Activated T-helper 17 cell treated with anti-CD3 and anti-CD28 coated beads, Interleukin-2, amount 50 U/mL, for 72 hours (primary cell): ENCODE measurements around the gene RASA3. TPM values are rescaled to one million over a fixed set of nuclear protein-coding genes. Genes with fewer than 3 reads are reported as not detected.

Source experiments
- ATAC-seq: fragments of 150-1000 bp; cut with Tn5 transposase; replicated peaks from 2 replicates; pipeline ENCODE4 v1.10.0; 2021; ENCODE audit warnings: mild to moderate bottlenecking, moderate library complexity
- H3K27ac Mint-ChIP-seq: one replicate; pipeline ENCODE4 v1.8.0; 2022; ENCODE audit warnings: mixed read lengths
- H3K27me3 Mint-ChIP-seq: one replicate; pipeline ENCODE4 v1.8.0; 2022; ENCODE audit warnings: mixed read lengths
- H3K36me3 Mint-ChIP-seq: one replicate; pipeline ENCODE4 v1.8.0; 2022; ENCODE audit warnings: low read depth, mild to moderate bottlenecking, mixed read lengths
- H3K4me1 Mint-ChIP-seq: one replicate; pipeline ENCODE4 v1.8.0; 2022; ENCODE audit warnings: mixed read lengths
- H3K4me3 Mint-ChIP-seq: one replicate; pipeline ENCODE4 v1.8.0; 2022; ENCODE audit warnings: mild to moderate bottlenecking, mixed read lengths
- H3K9me3 Mint-ChIP-seq: one replicate; pipeline ENCODE4 v1.8.0; 2022; ENCODE audit warnings: mixed read lengths
- total RNA-seq, 2 donors: library from RNA; stranded (reverse); gene quantifications; one replicate each; pipeline ENCODE4 v1.2.3, GENCODE V29; 2022

Gene RASA3
- total RNA-seq, 2 donors from 2014 or later = 18.4 to 62.5 TPM

GRCh38 chr13:113938716-113939115, 193.7 kb downstream of the RASA3 start:
- Mint-ChIP-seq H3K4me3 (no peak overlapping the region), H3K36me3 (no peaks in the 10 kb centered on the region), H3K4me1 (no peaks in the 10 kb centered on the region), H3K27ac (no peak overlapping the region), H3K9me3 (no peaks in the 10 kb centered on the region), H3K27me3 (no peaks in the 10 kb centered on the region)
- no peak for ATAC-seq

GRCh38 chr13:113938246-113938645, 194.2 kb downstream of the RASA3 start:
- Mint-ChIP-seq H3K4me1 (no peaks in the 10 kb centered on the region), H3K4me3 (no peak overlapping the region), H3K27me3 (no peaks in the 10 kb centered on the region), H3K27ac (no peak overlapping the region), H3K9me3 (no peaks in the 10 kb centered on the region), H3K36me3 (no peaks in the 10 kb centered on the region)
- no peak for ATAC-seq

GRCh38 chr13:113937527-113938180, 194.8 kb downstream of the RASA3 start:
- no peak overlapping the region for H3K4me3 Mint-ChIP-seq
- ATAC-seq = no peak
- no peaks in the 10 kb centered on the region for H3K27me3 Mint-ChIP-seq

GRCh38 chr13:113937073-113937472, 195.3 kb downstream of the RASA3 start:
- ATAC-seq = no peak
- Mint-ChIP-seq H3K27me3 (no peaks in the 10 kb centered on the region), H3K9me3 (no peaks in the 10 kb centered on the region), H3K36me3 (no peaks in the 10 kb centered on the region), H3K4me3 (no peak overlapping the region), H3K4me1 (peaks cover under 1% of the 10 kb centered on the region), H3K27ac (no peak overlapping the region)

More at GRCh38 chr13:113937527-113938180, 194.8 kb downstream of the RASA3 start:
- Mint-ChIP-seq H3K27ac (no peak overlapping the region), H3K9me3 (no peaks in the 10 kb centered on the region), H3K36me3 (no peaks in the 10 kb centered on the region), H3K4me1 (no peaks in the 10 kb centered on the region)

GRCh38 chr13:113936166-113936965, 196.1 kb downstream of the RASA3 start:
- Mint-ChIP-seq H3K9me3 (no peaks in the 10 kb centered on the region), H3K27me3 (no peaks in the 10 kb centered on the region), H3K27ac (no peak overlapping the region), H3K4me3 (no peak overlapping the region), H3K36me3 (no peaks in the 10 kb centered on the region), H3K4me1 (peaks cover 6% of the 10 kb centered on the region)
- ATAC-seq = no peak

- H3K27ac Mint-ChIP-seq = no peak overlapping the region
- H3K27me3 Mint-ChIP-seq = no peaks in the 10 kb centered on the region
- H3K4me3 Mint-ChIP-seq = no peak overlapping the region
- peaks cover 6% of the 10 kb centered on the region for H3K4me1 Mint-ChIP-seq
- H3K9me3 Mint-ChIP-seq = no peaks in the 10 kb centered on the region
- no peak for ATAC-seq
- H3K36me3 Mint-ChIP-seq = no peaks in the 10 kb centered on the region
Measured at GRCh38 chr13:113935001-113935844, 197.2 kb downstream of the RASA3 start.

- Mint-ChIP-seq H3K9me3 (no peaks in the 10 kb centered on the region), H3K27ac (no peak overlapping the region), H3K4me1 (peaks cover 6% of the 10 kb centered on the region), H3K4me3 (no peak overlapping the region), H3K27me3 (no peaks in the 10 kb centered on the region), H3K36me3 (no peaks in the 10 kb centered on the region)
- ATAC-seq = no peak
Measured at GRCh38 chr13:113934576-113934975, 197.8 kb downstream of the RASA3 start.

GRCh38 chr13:113933901-113934300, 198.5 kb downstream of the RASA3 start:
- peaks cover 6% of the 10 kb centered on the region for H3K4me1 Mint-ChIP-seq
- no peak overlapping the region for H3K27ac Mint-ChIP-seq
- H3K4me3 Mint-ChIP-seq = no peak overlapping the region
- ATAC-seq = no peak
- H3K27me3 Mint-ChIP-seq = no peaks in the 10 kb centered on the region
- H3K36me3 Mint-ChIP-seq = no peaks in the 10 kb centered on the region
- no peaks in the 10 kb centered on the region for H3K9me3 Mint-ChIP-seq

- Mint-ChIP-seq H3K27ac (no peak overlapping the region), H3K9me3 (no peaks in the 10 kb centered on the region), H3K4me3 (no peak overlapping the region), H3K36me3 (no peaks in the 10 kb centered on the region), H3K27me3 (no peaks in the 10 kb centered on the region), H3K4me1 (peaks cover 6% of the 10 kb centered on the region)
- no peak for ATAC-seq
Measured at GRCh38 chr13:113931841-113932459, 200.5 kb downstream of the RASA3 start.

- Mint-ChIP-seq H3K4me3 (peak overlapping the region; percentile 25), H3K4me1 (peaks cover 6% of the 10 kb centered on the region), H3K27ac (no peak overlapping the region), H3K9me3 (no peaks in the 10 kb centered on the region), H3K36me3 (no peaks in the 10 kb centered on the region), H3K27me3 (no peaks in the 10 kb centered on the region)
- peak; percentile 86 for ATAC-seq
Measured at GRCh38 chr13:113930671-113931637, 201.5 kb downstream of the RASA3 start.

- Mint-ChIP-seq H3K9me3 (no peaks in the 10 kb centered on the region), H3K36me3 (no peaks in the 10 kb centered on the region), H3K27ac (no peak overlapping the region), H3K4me3 (no peak overlapping the region), H3K27me3 (peaks cover 5% of the 10 kb centered on the region), H3K4me1 (peaks cover 6% of the 10 kb centered on the region)
- no peak for ATAC-seq
Measured at GRCh38 chr13:113929628-113930615, 202.5 kb downstream of the RASA3 start.

- no peaks in the 10 kb centered on the region for H3K9me3 Mint-ChIP-seq
- no peak overlapping the region for H3K4me3 Mint-ChIP-seq
- H3K27me3 Mint-ChIP-seq = peaks cover 6% of the 10 kb centered on the region
- no peak overlapping the region for H3K27ac Mint-ChIP-seq
- H3K36me3 Mint-ChIP-seq = no peaks in the 10 kb centered on the region
- no peak for ATAC-seq
- peaks cover 6% of the 10 kb centered on the region for H3K4me1 Mint-ChIP-seq
Measured at GRCh38 chr13:113928685-113929627, 203.5 kb downstream of the RASA3 start.
